ENCODE data around the gene APBB2. TPM values are rescaled to one million over a fixed set of nuclear protein-coding genes. Genes with fewer than 3 reads are reported as not detected.

Gene APBB2
- total and polyA plus RNA-seq, 8 donors: 42.5 to 94.8 (median 53.8) TPM

GRCh38 chr4:40812856-40813255 lies 401.5 kb downstream of the APBB2 start:
- intact Hi-C loops (cut with DNase I): no loop called here
- ATAC-seq (no peak), DNase-seq (no peak)
- no peak overlapping the region for H3K4me3 ChIP-seq
- H3K9me3 ChIP-seq: no peaks in the 10 kb centered on the region
- H3K27me3 ChIP-seq: no peaks in the 10 kb centered on the region
- peaks cover 0 to 26% of the 10 kb centered on the region in 2 donors for H3K36me3 ChIP-seq
- peaks cover 0 to 18% of the 10 kb centered on the region in 2 donors for H3K4me1 ChIP-seq
- TF ChIP-seq, protein P1, sequence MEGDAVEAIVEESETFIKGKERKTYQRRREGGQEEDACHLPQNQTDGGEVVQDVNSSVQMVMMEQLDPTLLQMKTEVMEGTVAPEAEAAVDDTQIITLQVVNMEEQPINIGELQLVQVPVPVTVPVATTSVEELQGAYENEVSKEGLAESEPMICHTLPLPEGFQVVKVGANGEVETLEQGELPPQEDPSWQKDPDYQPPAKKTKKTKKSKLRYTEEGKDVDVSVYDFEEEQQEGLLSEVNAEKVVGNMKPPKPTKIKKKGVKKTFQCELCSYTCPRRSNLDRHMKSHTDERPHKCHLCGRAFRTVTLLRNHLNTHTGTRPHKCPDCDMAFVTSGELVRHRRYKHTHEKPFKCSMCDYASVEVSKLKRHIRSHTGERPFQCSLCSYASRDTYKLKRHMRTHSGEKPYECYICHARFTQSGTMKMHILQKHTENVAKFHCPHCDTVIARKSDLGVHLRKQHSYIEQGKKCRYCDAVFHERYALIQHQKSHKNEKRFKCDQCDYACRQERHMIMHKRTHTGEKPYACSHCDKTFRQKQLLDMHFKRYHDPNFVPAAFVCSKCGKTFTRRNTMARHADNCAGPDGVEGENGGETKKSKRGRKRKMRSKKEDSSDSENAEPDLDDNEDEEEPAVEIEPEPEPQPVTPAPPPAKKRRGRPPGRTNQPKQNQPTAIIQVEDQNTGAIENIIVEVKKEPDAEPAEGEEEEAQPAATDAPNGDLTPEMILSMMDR (IDR thresholded peaks at IDR 0.05): no peak
- peak overlapping the region; percentile 45 to 96 for H3K27ac ChIP-seq

DNA sequence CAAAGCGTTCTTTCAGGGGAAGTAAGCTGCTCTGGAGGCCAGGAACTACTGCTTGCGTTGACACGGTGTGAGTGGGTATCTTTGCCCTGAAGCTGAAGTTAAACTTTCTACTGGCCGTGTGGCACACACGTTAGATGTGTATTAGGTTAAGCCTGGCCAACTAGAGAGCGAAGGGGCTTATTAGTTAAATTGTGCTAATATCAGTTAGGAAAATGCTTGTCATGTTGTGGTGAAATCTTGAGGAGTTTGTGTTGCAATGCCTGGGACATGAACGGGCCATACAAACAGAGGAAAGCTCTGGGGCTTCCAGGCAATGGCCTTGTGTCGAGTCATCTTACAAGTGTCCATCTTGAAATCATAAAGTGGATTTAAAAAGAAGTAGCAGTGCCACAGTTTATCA lies 402.0 kb downstream of the APBB2 start:
- DNase-seq (no peak), ATAC-seq (peak; percentile 52)
- Histone ChIP-seq H3K4me1 (peaks cover 0 to 23% of the 10 kb centered on the region in 2 donors), H3K36me3 (peaks cover 0 to 26% of the 10 kb centered on the region in 2 donors), H3K4me3 (no peak overlapping the region), H3K27ac (peak overlapping the region; percentile 45 to 96), H3K9me3 (no peaks in the 10 kb centered on the region), H3K27me3 (no peaks in the 10 kb centered on the region)
- TF ChIP-seq, protein P1 (IDR thresholded peaks at IDR 0.05): no peak
- intact Hi-C loops (cut with DNase I): no loop called here

- TF ChIP-seq, protein P1 (IDR thresholded peaks at IDR 0.05): no peak
Measured at GRCh38 chr4:40811956-40812355, 402.4 kb downstream of the APBB2 start.

DNA sequence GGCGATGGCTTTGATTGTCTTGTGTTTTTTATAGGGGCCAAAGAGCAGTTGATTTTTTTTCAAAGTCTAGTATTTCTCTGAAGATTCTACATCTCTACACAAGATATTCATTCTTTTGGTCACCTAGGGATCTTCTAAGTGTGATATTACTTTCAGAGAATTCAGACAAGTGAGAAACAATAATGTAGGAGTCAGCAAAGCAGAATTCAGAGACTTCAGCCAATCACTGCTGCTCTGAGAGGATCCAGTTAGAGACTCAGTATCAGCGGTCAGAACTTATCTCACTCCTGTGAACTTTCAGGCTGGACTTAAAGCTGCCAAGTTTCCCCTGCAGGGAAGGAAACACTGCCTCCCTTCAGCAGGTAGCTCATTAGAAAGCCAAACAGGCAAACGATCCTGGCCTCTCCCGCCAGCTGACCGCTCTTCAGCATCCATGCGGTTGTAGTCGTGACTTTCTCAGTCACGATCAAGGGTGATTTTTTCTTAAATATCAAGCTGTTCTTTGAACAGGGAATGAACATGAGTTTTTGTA lies 405.4 kb downstream of the APBB2 start:
- peaks cover 0 to 6% of the 10 kb centered on the region in 2 donors for H3K36me3 ChIP-seq
- intact Hi-C loops (cut with DNase I): no loop called here
- no peaks in the 10 kb centered on the region for H3K9me3 ChIP-seq
- ATAC-seq (no peak), DNase-seq (no peak)
- no peak overlapping the region for H3K4me3 ChIP-seq
- H3K27me3 ChIP-seq: no peaks in the 10 kb centered on the region
- peaks cover 5 to 38% of the 10 kb centered on the region in 2 donors for H3K4me1 ChIP-seq
- peak overlapping the region in 1 of 2 donors; percentile 86 for H3K27ac ChIP-seq
- TF ChIP-seq, protein P1 (IDR thresholded peaks at IDR 0.05): no peak

More at GRCh38 chr4:40811956-40812355, 402.4 kb downstream of the APBB2 start:
- H3K4me1 ChIP-seq: peaks cover 1 to 25% of the 10 kb centered on the region in 2 donors
- no peaks in the 10 kb centered on the region for H3K27me3 ChIP-seq
- DNase-seq: no peak
- intact Hi-C loops (cut with DNase I): no loop called here
- H3K9me3 ChIP-seq: no peaks in the 10 kb centered on the region
- ATAC-seq: peak; percentile 62
- H3K36me3 ChIP-seq: peaks cover 0 to 26% of the 10 kb centered on the region in 2 donors
- H3K27ac ChIP-seq: peak overlapping the region; percentile 45 to 96
- no peak overlapping the region for H3K4me3 ChIP-seq

GRCh38 chr4:40804598-40804997 lies 409.7 kb downstream of the APBB2 start:
- DNase-seq (no peak), ATAC-seq (no peak)
- Histone ChIP-seq H3K9me3 (no peaks in the 10 kb centered on the region), H3K4me1 (peaks cover 5 to 26% of the 10 kb centered on the region in 2 donors), H3K36me3 (no peaks in the 10 kb centered on the region), H3K27me3 (no peaks in the 10 kb centered on the region), H3K27ac (peak overlapping the region in 1 of 2 donors; percentile 49), H3K4me3 (no peak overlapping the region)
- TF ChIP-seq, protein P1 (IDR thresholded peaks at IDR 0.05): no peak
- intact Hi-C loops (cut with DNase I): no loop called here
